Heart left ventricle (tissue), 16 donors: ENCODE data around the gene HTR6. TPM values are rescaled to one million over a fixed set of nuclear protein-coding genes. Genes with fewer than 3 reads are reported as not detected.

Experiments used
- ATAC-seq, 4 donors: fragments of 200-7000 bp; cut with Tn5 transposase; one replicate each; pipeline ENCODE4 v1.9.1; 2020 to 2022; ENCODE audit warnings: moderate library complexity in 4 of 4, mild to moderate bottlenecking in 3 of 4, moderate number of reproducible peaks in 1 of 4
- DNase-seq, 5 donors: peaks; one replicate each; pipeline ENCODE4 v3.0.0-alpha.2; 2020
- H3K27ac ChIP-seq, 12 donors: fragments of 200-600 bp; sonication (generic) in 4 of 12; one replicate each; pipeline versions ENCODE4 v1.5.0 to v1.8.0; 2016 to 2022; ENCODE audit warnings: mild to moderate bottlenecking in 2 of 12
- H3K27me3 ChIP-seq, 9 donors: fragments of 200-600 bp; sonication (generic) in 2 of 9; one replicate each; pipeline versions ENCODE4 v1.5.1 to v1.8.0; 2016 to 2022; ENCODE audit warnings: mild to moderate bottlenecking in 3 of 9
- H3K36me3 ChIP-seq, 9 donors: fragments of 200-600 bp; sonication (generic) in 2 of 9; one replicate each; pipeline versions ENCODE4 v1.5.0 to v1.8.0; 2018 to 2022; ENCODE audit warnings: mild to moderate bottlenecking in 2 of 9
- H3K4me1 ChIP-seq, 12 donors: fragments of 200-600 bp; sonication (generic) in 4 of 12; one replicate each; pipeline versions ENCODE4 v1.5.0 to v1.8.0; 2016 to 2022; ENCODE audit warnings: mild to moderate bottlenecking in 3 of 12
- H3K4me3 ChIP-seq, 12 donors: fragments of 200-600 bp; sonication (generic) in 4 of 12; one replicate each; pipeline versions ENCODE4 v1.5.0 to v1.8.0; 2017 to 2022; ENCODE audit warnings: mild to moderate bottlenecking in 9 of 12, moderate library complexity in 4 of 12
- H3K9me3 ChIP-seq, 12 donors: fragments of 200-600 bp; sonication (generic) in 4 of 12; one replicate each; pipeline versions ENCODE4 v1.5.0 to v1.8.0; 2016 to 2022; ENCODE audit warnings: mild to moderate bottlenecking in 1 of 12
- CTCF ChIP-seq, 12 donors: fragments of 200-600 bp; sonication (generic) in 4 of 12; IDR thresholded peaks; one replicate each; pipeline versions ENCODE4 v1.5.0 to v1.8.0; 2018 to 2022; ENCODE audit warnings: antibody characterized with exemption in 12 of 12, mild to moderate bottlenecking in 5 of 12
- POLR2A ChIP-seq, 2 donors: fragments of 450-650 bp; IDR thresholded peaks; one replicate each; pipeline ENCODE4 v1.6.1; 2017; ENCODE audit warnings: antibody characterized with exemption in 2 of 2, mild to moderate bottlenecking in 2 of 2, moderate library complexity in 2 of 2
- WGBS, 4 donors: extraction: QIAGEN DNeasy Blood & Tissue Kit in 2 of 4; methylation state at CpG; one replicate each; pipeline versions ENCODE4 v1.1.5 to v1.1.7; 2013 to 2018; 5-methylcytosine and 5-hydroxymethylcytosine counted together
- intact Hi-C, 10 donors: fragments of 100-400 bp; cut with DNase I; formaldehyde crosslinking; loops; one replicate each; pipeline versions ENCODE4 v1.11.1 to v1.14.2; 2022
- polyA plus RNA-seq, 2 donors: library from polyadenylated mRNA; stranded (reverse); fragments of 200-250 nt; gene quantifications; one replicate each; pipeline ENCODE4 v1.2.3, GENCODE V29; 2013
- total RNA-seq, 9 donors: library from RNA; depleted of rRNA in 2 of 9; stranded (reverse); fragments of >200 nt in 2 of 9; fragmentation: NEBNext Ultra II Directional in 3 of 9; extraction: Animal tissue kit (Norgen Biotek cat#: 25700) in 3 of 9; gene quantifications; one replicate each; pipeline versions ENCODE4 v1.1.0 to v1.2.4, GENCODE V29; 2016 to 2023
- donor health status: ischemic (EF 13 %, LVEDD 7.1; RV severe dilation, severe dysfunction).
- donor health status: healthy with polysubstance abuse.
- donor health status: DM: no; HTN: yes; CAD: no.
- donor health status: DM: no; HTN: no; CAD: no.
- donor health status: ischemic (EF 25% LVEDD 6.9; RV normal size, moderate dysfunction).
- donor health status: ischemic (EF 25% LVEDD 5.7; RV mildly dilated, moderate dysfunction).
- donor health status: healthy.
- donor health status: DM: yes; HTN: yes; CAD: no.
- donor health status: ischemic (EF 35%, LVEDD 5.7; RV mildly dilated, moderate dysfunction).
- donor health status: nonischemic (EF 11% LVEDD 7.7; RV severe dilation, severe dysfunction).
- donor health status: DM: yes; HTN: yes; CAD: no.
- donor health status: PGD.
- donor health status: ischemic (EF 29% LVEDD 5.4; RV normal size, mild dysfunction).
- donor health status: nonischemic (EF 23%, LVEDD 6.1; RV moderate dilation, normal function).

The HTR6 gene
- total and polyA plus RNA-seq, 11 donors, result not detected

GRCh38 chr1:19651141-19651737, 13.4 kb upstream of the HTR6 start:
- Histone ChIP-seq H3K27ac (peak overlapping the region; percentile 4 to 95 (median 78)), H3K4me3 (peak overlapping the region in 5 of 12 donors; percentile 0 to 33 (median 15)), H3K27me3 (peaks cover 0 to 5% (median 0%) of the 10 kb centered on the region in 9 donors), H3K36me3 (peaks cover 0 to 15% (median 8%) of the 10 kb centered on the region in 9 donors), H3K4me1 (peaks cover 12 to 77% (median 54%) of the 10 kb centered on the region in 12 donors), H3K9me3 (no peaks in the 10 kb centered on the region)
- intact Hi-C loops, result loop anchor here in 9 of 10 donors (2.0 to 10.0 kb wide), 10 partner anchors 164 to 436 kb away; partner anchors contain the start of genes EMC1 (in 6 of the 9), MRTO4 (in 6 of the 9), CAPZB (in 2 of the 9) and UBR4 (in 1 of the 9)
- 15 to 21% (median 16%) methylated on average over 9 to 11 of the region's 11 CpGs for WGBS, 4 donors
- peak; percentile 60 to 82 (median 76) for TF ChIP-seq CTCF (IDR thresholded peaks at IDR 0.05)
- TF ChIP-seq POLR2A (IDR thresholded peaks at IDR 0.05), result no peak
- peak; percentile 75 to 87 (median 82) for ATAC-seq
- peak in 4 of 5 donors; percentile 64 to 70 (median 66) for DNase-seq

- no peak overlapping the region for H3K4me3 ChIP-seq
- intact Hi-C loops, result loop anchor here in 9 of 10 donors (2.0 to 10.0 kb wide), 9 partner anchors 167 to 440 kb away; partner anchors contain the start of genes EMC1 (in 6 of the 9), MRTO4 (in 6 of the 9), CAPZB (in 2 of the 9) and UBR4 (in 1 of the 9)
- peaks cover 6 to 49% (median 35%) of the 10 kb centered on the region in 12 donors for H3K4me1 ChIP-seq
- H3K27me3 ChIP-seq, result no peaks in the 10 kb centered on the region
- 81 to 89% (median 87%) methylated on average over 5 of the region's 5 CpGs for WGBS, 4 donors
- TF ChIP-seq POLR2A (IDR thresholded peaks at IDR 0.05) (no peak), CTCF (IDR thresholded peaks at IDR 0.05) (no peak)
- DNase-seq, result no peak
- H3K36me3 ChIP-seq, result peaks cover 0 to 34% (median 12%) of the 10 kb centered on the region in 9 donors
- no peaks in the 10 kb centered on the region for H3K9me3 ChIP-seq
- no peak for ATAC-seq
- H3K27ac ChIP-seq, result no peak overlapping the region
These were observed 10.3 kb upstream of the HTR6 start for GRCh38 chr1:19654386-19654785.

- H3K4me1 ChIP-seq, result peaks cover 3 to 45% (median 30%) of the 10 kb centered on the region in 12 donors
These were observed 9.6 kb upstream of the HTR6 start for GRCh38 chr1:19654886-19655717.

More at GRCh38 chr1:19654886-19655717, 9.6 kb upstream of the HTR6 start:
- intact Hi-C loops, result loop anchor here (2.0 to 10.0 kb wide), 9 partner anchors 168 to 440 kb away; partner anchors contain the start of genes EMC1 (in 7 of the 10), MRTO4 (in 7 of the 10), CAPZB (in 2 of the 10) and UBR4 (in 1 of the 10)
- no peaks in the 10 kb centered on the region for H3K9me3 ChIP-seq
- no peaks in the 10 kb centered on the region for H3K27me3 ChIP-seq
- 68 to 84% (median 73%) methylated on average over 5 to 15 of the region's 15 CpGs for WGBS, 4 donors
- ATAC-seq (no peak), DNase-seq (peak in 1 of 5 donors; percentile 60)
- peaks cover 0 to 34% (median 12%) of the 10 kb centered on the region in 9 donors for H3K36me3 ChIP-seq
- no peak overlapping the region for H3K4me3 ChIP-seq
- H3K27ac ChIP-seq, result no peak overlapping the region
- TF ChIP-seq CTCF (IDR thresholded peaks at IDR 0.05), result no peak
- TF ChIP-seq POLR2A (IDR thresholded peaks at IDR 0.05), result no peak
